ENCODE results near the gene ST6GALNAC1. TPM values are rescaled to one million over a fixed set of nuclear protein-coding genes. Genes with fewer than 3 reads are reported as not detected.
A peak's percentile ranks its signal among the peaks of the same experiment; 100 is the strongest.

ST6GALNAC1 gene
- total RNA-seq, 4 donors from 2014 or later, result 0.29 to 7.0 (median 1.1) TPM

DNA sequence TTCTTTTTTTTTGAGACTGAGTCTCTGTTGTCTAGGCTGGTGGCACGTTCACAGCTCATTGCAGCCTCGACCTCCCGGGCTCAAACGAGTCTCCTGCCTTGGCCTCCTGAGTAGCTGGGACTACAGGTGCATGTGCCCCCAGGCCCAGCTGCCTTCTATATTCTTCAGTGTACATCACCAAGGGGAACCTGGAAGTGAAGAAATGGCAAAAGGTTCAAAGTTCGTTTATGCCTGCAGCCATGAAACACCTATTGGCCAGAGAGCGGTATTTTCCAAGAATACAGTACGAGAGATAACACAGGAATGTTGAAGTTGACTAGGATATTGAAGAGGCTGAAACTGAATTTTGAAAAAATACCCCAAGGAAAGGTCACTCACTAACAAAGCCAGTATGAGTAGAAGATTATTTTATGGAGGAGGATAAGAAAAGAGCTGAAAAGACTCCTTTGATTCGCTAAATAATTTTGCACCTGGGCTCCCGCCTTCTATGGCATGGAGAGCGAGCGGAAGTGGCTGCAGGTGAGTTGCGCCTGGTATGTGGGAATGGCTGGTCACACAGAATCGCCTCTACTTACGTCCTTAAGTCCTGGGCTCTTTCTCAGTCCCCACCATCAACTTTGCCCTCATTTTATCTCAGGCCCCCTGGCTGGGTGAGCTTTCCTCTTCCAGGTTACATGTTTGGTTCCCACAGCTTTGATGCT is 9.8 kb downstream of the ST6GALNAC1 start:
- peaks cover 0 to 11% of the 10 kb centered on the region in 2 donors for H3K4me1 ChIP-seq
- WGBS, 2 donors, result 92 to 94% methylated on average over 14 of the region's 14 CpGs
- H3K27me3 ChIP-seq, result no peaks in the 10 kb centered on the region
- intact Hi-C loops (cut with DNase I), result no loop called here
- H3K27ac ChIP-seq, result no peak overlapping the region
- TF ChIP-seq CTCF (IDR thresholded peaks at IDR 0.05) (no peak), POLR2A (IDR thresholded peaks at IDR 0.05) (no peak)
- DNase-seq, result no peak
- no peaks in the 10 kb centered on the region for H3K9me3 ChIP-seq
- H3K4me3 ChIP-seq (replicated peaks in 1 of 3), result no peak overlapping the region
- H3K36me3 ChIP-seq, result no peaks in the 10 kb centered on the region

- TF ChIP-seq POLR2A (IDR thresholded peaks at IDR 0.05) (no peak), CTCF (IDR thresholded peaks at IDR 0.05) (no peak)
- intact Hi-C loops (cut with DNase I), result no loop called here
- Histone ChIP-seq H3K27ac (peak overlapping the region in 1 of 3 donors; percentile 45), H3K9me3 (no peaks in the 10 kb centered on the region), H3K36me3 (no peaks in the 10 kb centered on the region), H3K4me1 (peaks cover 0 to 11% of the 10 kb centered on the region in 2 donors), H3K27me3 (no peaks in the 10 kb centered on the region), H3K4me3 (replicated peaks in 1 of 3) (no peak overlapping the region)
- WGBS, 2 donors, result 52 to 70% methylated on average over 10 of the region's 10 CpGs
- DNase-seq, result peak; percentile 67 to 86
Observed at GRCh38 chr17:76631821-76632565, 11.6 kb downstream of the ST6GALNAC1 start.

DNA sequence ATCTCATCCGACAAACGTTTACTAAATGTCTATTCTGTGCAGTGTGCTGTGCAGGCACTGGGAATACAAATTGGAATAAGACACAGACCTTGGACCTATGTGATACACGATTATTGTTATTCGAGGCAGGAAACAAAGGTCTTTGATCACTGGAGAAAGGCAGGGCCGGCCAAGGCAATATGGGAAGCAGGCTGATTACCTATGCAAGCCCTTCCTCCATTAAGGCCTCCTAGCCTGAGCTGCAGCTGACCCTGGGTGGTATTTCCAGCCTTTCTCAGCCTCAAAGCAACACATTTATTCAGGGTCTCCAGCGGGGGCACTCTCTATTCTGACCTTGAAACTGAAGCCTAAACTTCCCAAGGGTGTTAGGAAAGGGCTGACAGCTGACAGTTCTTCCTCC is 13.4 kb downstream of the ST6GALNAC1 start:
- DNase-seq, result no peak
- intact Hi-C loops (cut with DNase I), result no loop called here
- TF ChIP-seq CTCF (IDR thresholded peaks at IDR 0.05) (no peak), POLR2A (IDR thresholded peaks at IDR 0.05) (no peak)
- Histone ChIP-seq H3K9me3 (no peaks in the 10 kb centered on the region), H3K27ac (no peak overlapping the region), H3K4me3 (replicated peaks in 1 of 3) (no peak overlapping the region), H3K27me3 (no peaks in the 10 kb centered on the region), H3K4me1 (peaks cover 0 to 11% of the 10 kb centered on the region in 2 donors), H3K36me3 (no peaks in the 10 kb centered on the region)
- 74 to 78% methylated on average over 6 of the region's 6 CpGs for WGBS, 2 donors

- no peak for TF ChIP-seq POLR2A (IDR thresholded peaks at IDR 0.05)
- TF ChIP-seq CTCF (IDR thresholded peaks at IDR 0.05), result no peak
- Histone ChIP-seq H3K4me3 (replicated peaks in 1 of 3) (no peak overlapping the region), H3K4me1 (peaks cover 0 to 11% of the 10 kb centered on the region in 2 donors), H3K27ac (no peak overlapping the region), H3K27me3 (no peaks in the 10 kb centered on the region), H3K9me3 (no peaks in the 10 kb centered on the region), H3K36me3 (no peaks in the 10 kb centered on the region)
- intact Hi-C loops (cut with DNase I), result loop anchor here (10.0 kb wide), 2 partner anchors 87 to 103 kb away; partner anchors contain the start of gene MXRA7
- no peak for DNase-seq
- WGBS, 2 donors, result 91 to 96% methylated on average over 9 to 13 of the region's 13 CpGs
Observed at GRCh38 chr17:76627510-76627909, 16.0 kb downstream of the ST6GALNAC1 start.

DNA sequence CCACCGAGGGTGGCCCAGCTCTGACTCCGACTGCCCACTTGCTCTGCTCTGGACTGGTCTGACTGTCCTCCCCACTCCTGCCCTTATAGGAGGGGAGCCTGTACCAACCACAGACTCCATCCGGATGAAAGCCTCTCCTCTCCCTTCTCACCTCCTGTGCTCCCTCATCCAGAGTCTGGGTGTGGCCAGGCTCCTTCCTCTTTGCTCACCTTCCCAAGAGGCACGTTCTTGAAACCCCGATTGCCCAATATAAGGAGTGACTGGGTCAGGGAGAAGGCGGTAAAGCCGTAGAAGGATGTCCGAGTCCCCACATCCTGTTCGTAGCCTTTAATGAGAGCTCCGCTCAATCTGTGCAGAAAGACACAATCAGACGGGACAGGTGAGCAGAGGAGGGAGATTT is 17.1 kb downstream of the ST6GALNAC1 start:
- H3K4me3 ChIP-seq (replicated peaks in 1 of 3), result no peak overlapping the region
- intact Hi-C loops (cut with DNase I), result loop anchor here (10.0 kb wide), 2 partner anchors 88 to 102 kb away; partner anchors contain the start of gene MXRA7
- no peak overlapping the region for H3K27ac ChIP-seq
- WGBS, 2 donors, result 75 to 83% methylated on average over 11 of the region's 11 CpGs
- H3K27me3 ChIP-seq, result no peaks in the 10 kb centered on the region
- no peaks in the 10 kb centered on the region for H3K9me3 ChIP-seq
- peaks cover 0 to under 1% of the 10 kb centered on the region in 2 donors for H3K4me1 ChIP-seq
- no peaks in the 10 kb centered on the region for H3K36me3 ChIP-seq
- TF ChIP-seq POLR2A (IDR thresholded peaks at IDR 0.05) (no peak), CTCF (IDR thresholded peaks at IDR 0.05) (no peak)
- DNase-seq, result no peak

Data from thyroid gland (tissue), 4 donors.